A673 (cell line): ENCODE results near the gene ATP8B4.

Source experiments
- EZH2 ChIP-seq: fragments of 200-600 bp; sonication (generic); IDR thresholded peaks from 2 replicates; pipeline ENCODE4 v1.6.1; 2017; ENCODE audit warnings: borderline replicate concordance, low read depth, mild to moderate bottlenecking, mixed read lengths, antibody characterized with exemption, low read length; ENCODE audit not compliant: poor library complexity, severe bottlenecking
- TF ChIP-seq, protein P1 (sequence below): fragments of 300-800, 200-600 bp; sonication (generic); conservative IDR thresholded peaks from 2 replicates; pipeline ENCODE4 v1.5.1; 2017; ENCODE audit warnings: low read depth, mild to moderate bottlenecking, antibody characterized with exemption, low read length, moderate library complexity, mixed read lengths

DNA sequence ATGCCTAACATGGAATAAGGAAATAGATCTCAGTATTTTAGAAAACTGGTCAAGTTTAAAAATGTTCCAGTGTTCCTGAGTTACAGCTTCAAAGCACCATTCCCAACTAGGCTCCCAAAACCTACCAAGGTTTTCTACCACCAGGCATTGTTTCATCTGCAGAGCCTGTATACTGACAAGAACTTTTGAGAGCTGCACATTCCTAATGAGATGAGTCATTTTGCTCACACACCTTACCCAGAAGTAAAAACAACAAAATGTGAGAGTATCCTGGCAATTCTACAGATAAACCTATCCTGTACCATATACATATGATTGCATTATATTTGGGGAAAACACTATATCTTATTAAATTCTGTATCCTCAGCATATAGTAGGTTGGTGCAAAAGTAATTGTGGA lies 90.7 kb downstream of the ATP8B4 start:
- TF ChIP-seq, protein P1, sequence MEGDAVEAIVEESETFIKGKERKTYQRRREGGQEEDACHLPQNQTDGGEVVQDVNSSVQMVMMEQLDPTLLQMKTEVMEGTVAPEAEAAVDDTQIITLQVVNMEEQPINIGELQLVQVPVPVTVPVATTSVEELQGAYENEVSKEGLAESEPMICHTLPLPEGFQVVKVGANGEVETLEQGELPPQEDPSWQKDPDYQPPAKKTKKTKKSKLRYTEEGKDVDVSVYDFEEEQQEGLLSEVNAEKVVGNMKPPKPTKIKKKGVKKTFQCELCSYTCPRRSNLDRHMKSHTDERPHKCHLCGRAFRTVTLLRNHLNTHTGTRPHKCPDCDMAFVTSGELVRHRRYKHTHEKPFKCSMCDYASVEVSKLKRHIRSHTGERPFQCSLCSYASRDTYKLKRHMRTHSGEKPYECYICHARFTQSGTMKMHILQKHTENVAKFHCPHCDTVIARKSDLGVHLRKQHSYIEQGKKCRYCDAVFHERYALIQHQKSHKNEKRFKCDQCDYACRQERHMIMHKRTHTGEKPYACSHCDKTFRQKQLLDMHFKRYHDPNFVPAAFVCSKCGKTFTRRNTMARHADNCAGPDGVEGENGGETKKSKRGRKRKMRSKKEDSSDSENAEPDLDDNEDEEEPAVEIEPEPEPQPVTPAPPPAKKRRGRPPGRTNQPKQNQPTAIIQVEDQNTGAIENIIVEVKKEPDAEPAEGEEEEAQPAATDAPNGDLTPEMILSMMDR = no peak
- no peak for TF ChIP-seq EZH2
